Measurements from ENCODE around the gene PTPN18.

DNA sequence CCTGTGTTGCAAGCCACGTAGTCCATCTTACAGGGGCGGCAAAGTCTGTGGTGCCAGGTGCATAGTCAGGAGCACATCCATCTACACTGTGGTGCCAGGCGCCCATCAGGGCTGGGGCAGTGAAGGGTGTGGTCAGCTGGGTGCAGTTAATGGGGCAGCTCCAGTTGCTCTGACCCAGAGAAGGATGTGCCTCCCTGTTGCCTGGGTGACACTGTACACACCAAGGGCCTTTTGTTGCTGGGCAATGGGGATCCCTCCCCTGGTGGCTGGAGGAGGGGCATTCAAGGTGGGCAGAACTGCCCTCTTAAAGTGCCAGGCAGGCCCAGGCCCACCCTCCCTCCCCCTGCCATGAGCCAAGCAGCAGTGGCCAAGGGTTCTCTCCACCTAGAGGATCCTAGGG lies 41.5 kb upstream of the PTPN18 start:
- no peak for TF ChIP-seq CTCF (IDR thresholded peaks at IDR 0.05)
- TF ChIP-seq POLR2A (IDR thresholded peaks at IDR 0.05), result no peak
- TF ChIP-seq EP300 (IDR thresholded peaks at IDR 0.05), result no peak

Data from stomach (tissue), 4 donors.